Fibroblast of lung (primary cell): Measurements from ENCODE around the gene NDUFAF8. TPM values are rescaled to one million over a fixed set of nuclear protein-coding genes. Genes with fewer than 3 reads are reported as not detected.

Experiments
- DNase-seq, 2 donors: peaks; one replicate each; pipeline versions ENCODE4 v3.0.0 to v3.0.0-alpha.2; 2010; ENCODE audit warnings: low read depth in 2 of 2
- H2AFZ ChIP-seq: 2 replicates; pipeline ENCODE4 v1.5.1; 2012; ENCODE audit warnings: low read length, control low read depth, inconsistent platforms
- H3K27ac ChIP-seq: 2 replicates; pipeline ENCODE4 v1.5.1; 2011; ENCODE audit warnings: low read length, control low read depth; ENCODE audit not compliant: insufficient read depth
- H3K27me3 ChIP-seq: 2 replicates; pipeline ENCODE4 v1.5.1; 2011; ENCODE audit warnings: mild to moderate bottlenecking, low read length; ENCODE audit not compliant: control insufficient read depth, insufficient read depth
- H3K36me3 ChIP-seq: 2 replicates; pipeline ENCODE4 v1.5.1; 2011; ENCODE audit warnings: low read length; ENCODE audit not compliant: control insufficient read depth, insufficient read depth
- H3K4me1 ChIP-seq: 2 replicates; pipeline ENCODE4 v1.5.1; 2011; ENCODE audit warnings: low read length; ENCODE audit not compliant: control insufficient read depth, insufficient read depth; ENCODE audit errors: extremely low read depth
- H3K4me2 ChIP-seq: 2 replicates; pipeline ENCODE4 v1.5.1; 2011; ENCODE audit warnings: low read length, control low read depth; ENCODE audit not compliant: insufficient read depth; ENCODE audit errors: extremely low read depth
- H3K4me3 ChIP-seq, 4 experiments: fragments of 200-600 bp in 1 of 4; sonication (generic) in 1 of 4; replicated peaks in 1 of 4; 2 replicates each; pipeline ENCODE4 v1.5.1; 2011 to 2016; ENCODE audit warnings: low read length in 4 of 4, low read depth in 3 of 4, mild to moderate bottlenecking in 3 of 4, control low read depth in 2 of 4, inconsistent platforms in 1 of 4, mixed read lengths in 1 of 4; ENCODE audit not compliant: insufficient read depth in 1 of 4; ENCODE audit errors: control extremely low read depth in 1 of 4
- H3K79me2 ChIP-seq: 2 replicates; pipeline ENCODE4 v1.5.1; 2012; ENCODE audit warnings: mild to moderate bottlenecking, low read length, inconsistent platforms; ENCODE audit not compliant: control insufficient read depth, insufficient read depth
- H3K9ac ChIP-seq: 2 replicates; pipeline ENCODE4 v1.5.1; 2011; ENCODE audit warnings: mild to moderate bottlenecking, low read length, control low read depth; ENCODE audit not compliant: insufficient read depth
- H3K9me3 ChIP-seq: 2 replicates; pipeline ENCODE4 v1.5.1; 2012; ENCODE audit warnings: low read depth, low read length; ENCODE audit not compliant: control insufficient read depth, insufficient read depth
- H4K20me1 ChIP-seq: 2 replicates; pipeline ENCODE4 v1.5.1; 2011; ENCODE audit warnings: low read length; ENCODE audit not compliant: control insufficient read depth, insufficient read depth; ENCODE audit errors: extremely low read depth
- EZH2 ChIP-seq: IDR thresholded peaks from 2 replicates; pipeline ENCODE4 v1.5.1; 2012; ENCODE audit warnings: low read length, control low read depth, mild to moderate bottlenecking; ENCODE audit errors: missing control alignments
- polyA plus RNA-seq, 2 donors: library from polyadenylated mRNA; depleted of rRNA in 1 of 2; stranded (reverse) in 1 of 2; unstranded in 1 of 2; fragments of >200 nt; gene quantifications; 2 replicates each; pipeline ENCODE4 v1.2.1, GENCODE V29; 2011 to 2012; ENCODE audit warnings: missing spikeins in 1 of 2
- total RNA-seq: library from RNA; depleted of rRNA; stranded (reverse); fragments of >200 nt; gene quantifications from 2 replicates; pipeline ENCODE4 v1.2.1, GENCODE V29; 2014
- TF ChIP-seq, protein P1 (sequence below), 2 donors: IDR thresholded peaks in 1 of 2; conservative IDR thresholded peaks in 1 of 2; 1 replicate in 1 of 2; 2 replicates in 1 of 2; pipeline ENCODE4 v1.5.1; 2011 to 2012; ENCODE audit warnings: low read length in 2 of 2, control low read depth in 1 of 2, inconsistent platforms in 1 of 2, low read depth in 1 of 2, mild to moderate bottlenecking in 1 of 2

The NDUFAF8 gene
- total and polyA plus RNA-seq, 2 donors (not counting 1 experiment from before 2014, with no cell fraction given), result 41.9 to 102 TPM

DNA sequence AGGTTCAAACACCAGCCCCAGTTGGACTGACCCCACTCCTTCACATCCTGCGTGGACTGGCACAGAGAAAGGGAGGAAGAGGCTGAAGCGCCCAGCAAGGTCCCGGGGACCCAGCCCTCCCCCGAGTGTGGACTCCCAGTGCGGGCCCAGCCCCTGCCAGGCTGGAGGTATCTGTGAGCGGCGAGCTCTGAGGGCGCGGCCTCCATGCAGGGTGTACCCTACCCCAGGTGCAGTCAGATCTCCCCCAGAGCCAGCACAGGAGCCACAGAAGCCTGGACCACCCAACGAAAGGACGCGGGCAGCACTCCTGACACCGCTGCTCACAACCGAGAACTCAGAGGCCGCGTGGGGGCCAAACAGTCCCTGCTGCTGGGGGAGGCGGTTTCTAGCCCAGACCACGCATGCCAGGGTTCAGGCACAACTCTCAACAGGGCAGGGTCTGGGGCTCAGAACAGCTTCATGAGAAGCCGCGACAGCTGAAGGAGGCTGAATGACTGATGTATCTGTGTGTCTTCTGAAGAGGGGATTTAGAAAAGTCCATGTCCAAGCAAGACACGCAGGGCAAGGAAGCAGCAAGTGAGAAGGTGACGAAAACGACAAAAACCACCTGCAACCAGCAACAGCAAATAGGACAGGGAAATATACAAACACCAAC is 47.5 kb downstream of the NDUFAF8 start:
- Histone ChIP-seq H3K4me3 (no peak overlapping the region), H3K9ac (no peak overlapping the region), H3K79me2 (peaks cover 28% of the 10 kb centered on the region), H4K20me1 (no peaks in the 10 kb centered on the region), H3K27me3 (no peaks in the 10 kb centered on the region), H3K4me1 (no peaks in the 10 kb centered on the region), H3K27ac (no peak overlapping the region), H3K9me3 (no peaks in the 10 kb centered on the region), H2AFZ (no peak overlapping the region), H3K36me3 (peaks cover 12% of the 10 kb centered on the region), H3K4me2 (no peak overlapping the region)
- no peak for TF ChIP-seq EZH2
- TF ChIP-seq, protein P1, sequence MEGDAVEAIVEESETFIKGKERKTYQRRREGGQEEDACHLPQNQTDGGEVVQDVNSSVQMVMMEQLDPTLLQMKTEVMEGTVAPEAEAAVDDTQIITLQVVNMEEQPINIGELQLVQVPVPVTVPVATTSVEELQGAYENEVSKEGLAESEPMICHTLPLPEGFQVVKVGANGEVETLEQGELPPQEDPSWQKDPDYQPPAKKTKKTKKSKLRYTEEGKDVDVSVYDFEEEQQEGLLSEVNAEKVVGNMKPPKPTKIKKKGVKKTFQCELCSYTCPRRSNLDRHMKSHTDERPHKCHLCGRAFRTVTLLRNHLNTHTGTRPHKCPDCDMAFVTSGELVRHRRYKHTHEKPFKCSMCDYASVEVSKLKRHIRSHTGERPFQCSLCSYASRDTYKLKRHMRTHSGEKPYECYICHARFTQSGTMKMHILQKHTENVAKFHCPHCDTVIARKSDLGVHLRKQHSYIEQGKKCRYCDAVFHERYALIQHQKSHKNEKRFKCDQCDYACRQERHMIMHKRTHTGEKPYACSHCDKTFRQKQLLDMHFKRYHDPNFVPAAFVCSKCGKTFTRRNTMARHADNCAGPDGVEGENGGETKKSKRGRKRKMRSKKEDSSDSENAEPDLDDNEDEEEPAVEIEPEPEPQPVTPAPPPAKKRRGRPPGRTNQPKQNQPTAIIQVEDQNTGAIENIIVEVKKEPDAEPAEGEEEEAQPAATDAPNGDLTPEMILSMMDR (conservative IDR thresholded peaks at IDR 0.05 in 1 of 2, IDR thresholded peaks at IDR 0.05 in 1 of 2; ENCODE audit: low read depth in 1 of 2, low read length in 2 of 2), result no peak
- DNase-seq, result no peak

DNA sequence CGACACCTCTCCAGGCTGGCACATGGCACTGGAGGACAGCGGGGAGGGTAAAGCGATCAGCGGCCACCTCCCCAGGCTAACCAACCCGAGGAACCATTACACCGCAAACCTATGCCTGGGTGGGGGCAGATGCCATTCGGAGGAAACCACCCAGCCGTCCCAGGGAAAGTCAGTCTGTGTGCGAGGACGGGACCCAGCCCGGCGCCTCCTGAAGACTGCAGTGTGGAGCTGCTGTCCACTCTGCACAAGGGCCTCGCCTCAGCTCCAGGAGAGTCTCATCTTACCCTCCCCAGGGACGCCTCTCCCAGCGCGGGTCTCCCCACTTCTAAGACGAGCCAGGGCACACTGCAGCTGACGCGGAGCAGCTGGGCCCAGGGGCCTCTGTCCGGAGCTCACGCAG is 48.0 kb downstream of the NDUFAF8 start:
- H4K20me1 ChIP-seq, result no peaks in the 10 kb centered on the region
- H3K36me3 ChIP-seq, result peaks cover 8% of the 10 kb centered on the region
- H3K27ac ChIP-seq, result no peak overlapping the region
- H3K9ac ChIP-seq, result no peak overlapping the region
- TF ChIP-seq, protein P1 (conservative IDR thresholded peaks at IDR 0.05 in 1 of 2, IDR thresholded peaks at IDR 0.05 in 1 of 2; ENCODE audit: low read depth in 1 of 2, low read length in 2 of 2), result no peak
- no peak for TF ChIP-seq EZH2
- no peaks in the 10 kb centered on the region for H3K9me3 ChIP-seq
- H3K4me1 ChIP-seq, result no peaks in the 10 kb centered on the region
- no peaks in the 10 kb centered on the region for H3K27me3 ChIP-seq
- H3K4me3 ChIP-seq, result no peak overlapping the region
- peaks cover 31% of the 10 kb centered on the region for H3K79me2 ChIP-seq
- no peak for DNase-seq
- no peak overlapping the region for H2AFZ ChIP-seq
- no peak overlapping the region for H3K4me2 ChIP-seq

DNA sequence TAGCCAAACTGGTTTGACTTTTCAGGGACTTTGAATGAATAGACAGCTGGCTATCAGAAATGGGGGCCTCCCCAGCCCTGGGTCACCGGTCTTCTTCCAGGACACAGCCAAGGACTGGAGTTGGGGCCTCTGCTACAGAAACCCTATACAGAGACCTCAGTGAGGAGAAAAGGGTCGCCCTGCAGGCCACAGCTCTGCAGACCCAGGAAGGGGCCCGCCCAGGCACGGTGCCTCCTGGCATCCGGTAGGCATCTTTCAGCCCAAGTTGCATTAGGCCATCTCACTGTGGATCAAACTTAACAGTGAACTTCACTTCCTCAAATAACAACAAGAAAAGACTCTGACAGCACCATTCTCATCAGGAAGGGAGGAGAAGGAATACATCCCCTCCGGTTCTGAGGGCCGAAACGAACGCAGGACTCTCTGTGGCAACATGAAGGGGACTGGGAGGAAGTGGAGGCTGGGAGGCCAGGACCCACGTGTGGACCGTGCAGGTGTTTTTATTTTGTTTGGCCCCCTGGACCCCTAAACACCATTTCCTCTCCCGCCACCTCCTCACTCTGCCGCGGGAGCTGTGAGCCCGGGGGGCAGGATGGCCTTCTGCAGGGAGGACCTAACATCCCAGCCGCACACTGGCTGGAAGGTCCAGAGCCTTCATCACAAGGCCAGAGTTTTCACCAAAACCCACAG is 48.8 kb downstream of the NDUFAF8 start:
- peaks cover 8% of the 10 kb centered on the region for H3K36me3 ChIP-seq
- no peak overlapping the region for H2AFZ ChIP-seq
- H3K27me3 ChIP-seq, result no peaks in the 10 kb centered on the region
- no peaks in the 10 kb centered on the region for H3K9me3 ChIP-seq
- DNase-seq, result no peak
- no peak overlapping the region for H3K4me2 ChIP-seq
- no peaks in the 10 kb centered on the region for H4K20me1 ChIP-seq
- H3K79me2 ChIP-seq, result peaks cover 35% of the 10 kb centered on the region
- H3K27ac ChIP-seq, result no peak overlapping the region
- no peaks in the 10 kb centered on the region for H3K4me1 ChIP-seq
- no peak overlapping the region for H3K9ac ChIP-seq
- TF ChIP-seq, protein P1 (conservative IDR thresholded peaks at IDR 0.05 in 1 of 2, IDR thresholded peaks at IDR 0.05 in 1 of 2; ENCODE audit: low read depth in 1 of 2, low read length in 2 of 2), result no peak
- TF ChIP-seq EZH2, result no peak
- H3K4me3 ChIP-seq, result no peak overlapping the region
